Measurements from ENCODE around the gene NRDC. TPM values are rescaled to one million over a fixed set of nuclear protein-coding genes. Genes with fewer than 3 reads are reported as not detected.

NRDC gene
- total RNA-seq, 2 donors from 2014 or later = 56.8 to 57.7 TPM

GRCh38 chr1:51814513-51814912 is 64.0 kb downstream of the NRDC start:
- H3K4me1 ChIP-seq = no peaks in the 10 kb centered on the region
- no peak overlapping the region for H3K4me3 ChIP-seq
- H3K36me3 ChIP-seq (replicated peaks in 1 of 2; ENCODE audit: insufficient read depth in 1 of 2, low read depth in 2 of 2) = peaks cover 6 to 12% of the 10 kb centered on the region in 2 donors
- no peaks in the 10 kb centered on the region for H3K27me3 ChIP-seq
- TF ChIP-seq POLR2A (IDR thresholded peaks at IDR 0.05) (no peak), CTCF (IDR thresholded peaks at IDR 0.05) (no peak)
- H3K9me3 ChIP-seq = no peaks in the 10 kb centered on the region
- no peak overlapping the region for H3K27ac ChIP-seq
- intact Hi-C loops (cut with DNase I) = no loop called here
- WGBS, 2 donors = 86 to 95% methylated on average over 1 of the region's 1 CpG
- DNase-seq (no peak), ATAC-seq (no peak)

- intact Hi-C loops (cut with DNase I) = no loop called here
- TF ChIP-seq POLR2A (IDR thresholded peaks at IDR 0.05) = no peak
- TF ChIP-seq CTCF (IDR thresholded peaks at IDR 0.05) = no peak
- no peak overlapping the region for H3K27ac ChIP-seq
- H3K36me3 ChIP-seq (replicated peaks in 1 of 2; ENCODE audit: insufficient read depth in 1 of 2, low read depth in 2 of 2) = peaks cover 0 to 12% of the 10 kb centered on the region in 2 donors
- DNase-seq (no peak), ATAC-seq (no peak)
- WGBS, 2 donors = 97 to 100% methylated on average over 2 of the region's 2 CpGs
- H3K4me1 ChIP-seq = peaks cover 13% of the 10 kb centered on the region
- no peak overlapping the region for H3K4me3 ChIP-seq
- no peaks in the 10 kb centered on the region for H3K9me3 ChIP-seq
- H3K27me3 ChIP-seq = no peaks in the 10 kb centered on the region
These were observed 79.2 kb downstream of the NRDC start for GRCh38 chr1:51799372-51799771.

- Histone ChIP-seq H3K4me1 (peaks cover 17% of the 10 kb centered on the region), H3K27me3 (no peaks in the 10 kb centered on the region), H3K36me3 (replicated peaks in 1 of 2; ENCODE audit: insufficient read depth in 1 of 2, low read depth in 2 of 2) (peaks cover 5 to 27% of the 10 kb centered on the region in 2 donors), H3K4me3 (no peak overlapping the region), H3K27ac (peak overlapping the region; percentile 2 to 51 (median 30)), H3K9me3 (no peaks in the 10 kb centered on the region)
- DNase-seq (no peak), ATAC-seq (peak; percentile 64)
- TF ChIP-seq CTCF (IDR thresholded peaks at IDR 0.05) (no peak), POLR2A (IDR thresholded peaks at IDR 0.05) (no peak)
- intact Hi-C loops (cut with DNase I) = no loop called here
These were observed 83.7 kb downstream of the NRDC start for GRCh38 chr1:51794868-51795267.

- H3K9me3 ChIP-seq = no peaks in the 10 kb centered on the region
- no peak for ATAC-seq
- peaks cover 5 to 33% of the 10 kb centered on the region in 2 donors for H3K36me3 ChIP-seq (replicated peaks in 1 of 2; ENCODE audit: insufficient read depth in 1 of 2, low read depth in 2 of 2)
- peak in 1 of 4 donors; percentile 17 for DNase-seq
- intact Hi-C loops (cut with DNase I) = no loop called here
- no peaks in the 10 kb centered on the region for H3K27me3 ChIP-seq
- H3K4me1 ChIP-seq = peaks cover 17% of the 10 kb centered on the region
- H3K27ac ChIP-seq = peak overlapping the region; percentile 2 to 51 (median 30)
- H3K4me3 ChIP-seq = no peak overlapping the region
- WGBS, 2 donors = 100% methylated on average over 2 of the region's 2 CpGs
- TF ChIP-seq CTCF (IDR thresholded peaks at IDR 0.05) = no peak
- no peak for TF ChIP-seq POLR2A (IDR thresholded peaks at IDR 0.05)
These were observed 84.3 kb downstream of the NRDC start for GRCh38 chr1:51794260-51794659.

GRCh38 chr1:51792864-51793263 is 85.7 kb downstream of the NRDC start:
- DNase-seq (no peak), ATAC-seq (no peak)
- WGBS, 2 donors = 77 to 96% methylated on average over 1 of the region's 1 CpG
- H3K36me3 ChIP-seq (replicated peaks in 1 of 2; ENCODE audit: insufficient read depth in 1 of 2, low read depth in 2 of 2) = peaks cover 5 to 37% of the 10 kb centered on the region in 2 donors
- H3K4me3 ChIP-seq = no peak overlapping the region
- no peaks in the 10 kb centered on the region for H3K27me3 ChIP-seq
- H3K4me1 ChIP-seq = peaks cover 17% of the 10 kb centered on the region
- intact Hi-C loops (cut with DNase I) = no loop called here
- H3K9me3 ChIP-seq = no peaks in the 10 kb centered on the region
- peak overlapping the region in 1 of 4 donors; percentile 10 for H3K27ac ChIP-seq
- TF ChIP-seq POLR2A (IDR thresholded peaks at IDR 0.05) (no peak), CTCF (IDR thresholded peaks at IDR 0.05) (no peak)
